Common myeloid progenitor, CD34-positive (primary cell): ENCODE data around the gene FANCC.

Source experiments
- CTCF ChIA-PET: fragments of 350-600 bp; sonication (Branson Sonifier 250); formaldehyde crosslinking; loops from one replicate; lab custom pipeline; 2021; ENCODE audit warnings: antibody characterized with exemption; lab: Charles Lee
- POLR2A ChIA-PET: fragments of 350-600 bp; sonication (Branson Sonifier 250); formaldehyde crosslinking; loops from one replicate; lab custom pipeline; 2021; ENCODE audit warnings: antibody characterized with exemption; lab: Charles Lee
- DNase-seq, 3 donors: peaks; one replicate each; pipeline versions ENCODE4 v3.0.0 to v3.0.0-alpha.2; 2013
- H3K27ac ChIP-seq, 2 experiments: 1 replicate in 1 of 2; 2 replicates in 1 of 2; pipeline ENCODE4 v1.7.0; 2013; ENCODE audit warnings: inconsistent platforms in 2 of 2, low read length in 2 of 2, mild to moderate bottlenecking in 2 of 2, low read depth in 1 of 2, moderate library complexity in 1 of 2; ENCODE audit not compliant: severe bottlenecking in 2 of 2, insufficient read depth in 1 of 2, poor library complexity in 1 of 2
- H3K27me3 ChIP-seq, 5 experiments: replicated peaks in 2 of 5; 1 replicate in 3 of 5; 2 replicates in 2 of 5; pipeline versions ENCODE4 v1.6.1 to v1.7.0; 2013; ENCODE audit warnings: low read length in 4 of 5, mild to moderate bottlenecking in 2 of 5, moderate library complexity in 2 of 5, inconsistent platforms in 1 of 5; ENCODE audit not compliant: insufficient read depth in 5 of 5, control insufficient read depth in 4 of 5
- H3K36me3 ChIP-seq, 4 experiments: 1 replicate in 2 of 4; 2 replicates in 2 of 4; pipeline versions ENCODE4 v1.6.1 to v1.7.0; 2013; ENCODE audit warnings: low read length in 3 of 4, control low read depth in 1 of 4, mild to moderate bottlenecking in 1 of 4; ENCODE audit not compliant: control insufficient read depth in 4 of 4, insufficient read depth in 4 of 4
- H3K4me1 ChIP-seq, 4 experiments: 1 replicate in 3 of 4; 2 replicates in 1 of 4; pipeline versions ENCODE4 v1.6.1 to v1.7.1; 2013; ENCODE audit warnings: low read length in 3 of 4, mild to moderate bottlenecking in 3 of 4, control low read depth in 1 of 4, inconsistent platforms in 1 of 4, moderate library complexity in 1 of 4; ENCODE audit not compliant: control insufficient read depth in 4 of 4, insufficient read depth in 4 of 4; ENCODE audit errors: control extremely low read depth in 1 of 4
- H3K4me3 ChIP-seq, 7 experiments: 1 replicate in 4 of 7; 2 replicates in 3 of 7; pipeline versions ENCODE4 v1.5.1 to v1.7.0; 2013; ENCODE audit warnings: mild to moderate bottlenecking in 7 of 7, low read length in 6 of 7, moderate library complexity in 6 of 7, inconsistent platforms in 2 of 7, low read depth in 2 of 7, control low read depth in 1 of 7; ENCODE audit not compliant: insufficient read depth in 4 of 7, control insufficient read depth in 1 of 7; ENCODE audit errors: extremely low read depth in 1 of 7
- H3K9me3 ChIP-seq, 5 experiments: 1 replicate in 4 of 5; 2 replicates in 1 of 5; pipeline versions ENCODE4 v1.6.1 to v1.7.1; 2013; ENCODE audit warnings: low read length in 4 of 5, mild to moderate bottlenecking in 2 of 5, inconsistent platforms in 1 of 5, low read depth in 1 of 5, moderate library complexity in 1 of 5; ENCODE audit not compliant: control insufficient read depth in 4 of 5, insufficient read depth in 2 of 5; ENCODE audit errors: control extremely low read depth in 1 of 5
- WGBS: methylation state at CpG from one replicate; pipeline ENCODE4 v1.1.5; 2013; ENCODE audit not compliant: insufficient coverage; 5-methylcytosine and 5-hydroxymethylcytosine counted together

Gene FANCC

GRCh38 chr9:95237336-95237735 is 80.2 kb downstream of the FANCC start:
- H3K4me3 ChIP-seq, result no peak overlapping the region
- H3K4me1 ChIP-seq, result no peaks in the 10 kb centered on the region
- H3K27ac ChIP-seq, result no peak overlapping the region
- DNase-seq, result no peak
- ChIA-PET CTCF (no interaction called here), POLR2A (no interaction called here)
- peaks cover 0 to 2% (median 0%) of the 10 kb centered on the region in 4 experiments for H3K36me3 ChIP-seq
- WGBS, result 93% methylated on average over 3 of the region's 7 CpGs
- no peaks in the 10 kb centered on the region for H3K27me3 ChIP-seq
- H3K9me3 ChIP-seq, result no peaks in the 10 kb centered on the region

GRCh38 chr9:95230046-95230445 is 87.5 kb downstream of the FANCC start:
- Histone ChIP-seq H3K4me1 (peaks cover 0 to 4% (median 0%) of the 10 kb centered on the region in 4 experiments), H3K27me3 (no peaks in the 10 kb centered on the region), H3K9me3 (peaks cover 0 to 6% (median 2%) of the 10 kb centered on the region in 5 experiments), H3K36me3 (peaks cover 0 to 2% (median 0%) of the 10 kb centered on the region in 4 experiments), H3K27ac (no peak overlapping the region), H3K4me3 (no peak overlapping the region)
- ChIA-PET CTCF (no interaction called here), POLR2A (no interaction called here)
- no peak for DNase-seq
- 98% methylated on average over 6 of the region's 6 CpGs for WGBS

- WGBS, result 65% methylated on average over 3 of the region's 4 CpGs
- DNase-seq, result peak in 1 of 3 donors; percentile 5
- ChIA-PET POLR2A (no interaction called here), CTCF (no interaction called here)
- Histone ChIP-seq H3K27ac (no peak overlapping the region), H3K9me3 (peaks cover 0 to 6% (median 2%) of the 10 kb centered on the region in 5 experiments), H3K27me3 (no peaks in the 10 kb centered on the region), H3K4me1 (peaks cover 0 to 4% (median 0%) of the 10 kb centered on the region in 4 experiments), H3K36me3 (peaks cover 0 to 2% (median 0%) of the 10 kb centered on the region in 4 experiments), H3K4me3 (no peak overlapping the region)
Observed at GRCh38 chr9:95229230-95229915, 88.1 kb downstream of the FANCC start.

- no peak overlapping the region for H3K27ac ChIP-seq
- ChIA-PET POLR2A (no interaction called here), CTCF (no interaction called here)
- H3K27me3 ChIP-seq, result no peaks in the 10 kb centered on the region
- 95% methylated on average over 7 of the region's 7 CpGs for WGBS
- peaks cover 0 to 2% (median 0%) of the 10 kb centered on the region in 4 experiments for H3K36me3 ChIP-seq
- peaks cover 0 to 4% (median 2%) of the 10 kb centered on the region in 5 experiments for H3K9me3 ChIP-seq
- no peak overlapping the region for H3K4me3 ChIP-seq
- no peak for DNase-seq
- H3K4me1 ChIP-seq, result peaks cover 0 to 4% (median 0%) of the 10 kb centered on the region in 4 experiments
Observed at GRCh38 chr9:95226921-95227320, 90.6 kb downstream of the FANCC start.

GRCh38 chr9:95225726-95226106 is 91.8 kb downstream of the FANCC start:
- DNase-seq, result no peak
- POLR2A ChIA-PET, result no interaction called here

GRCh38 chr9:95225076-95225725 is 92.3 kb downstream of the FANCC start:
- WGBS, result 80% methylated on average over 2 of the region's 5 CpGs
- DNase-seq, result no peak
- POLR2A ChIA-PET, result no interaction called here
- no peak overlapping the region for H3K4me3 ChIP-seq
- CTCF ChIA-PET, result no interaction called here
- H3K36me3 ChIP-seq, result no peaks in the 10 kb centered on the region
- no peak overlapping the region for H3K27ac ChIP-seq
- no peaks in the 10 kb centered on the region for H3K27me3 ChIP-seq
- H3K4me1 ChIP-seq, result peaks cover 0 to 4% (median 0%) of the 10 kb centered on the region in 4 experiments
- no peaks in the 10 kb centered on the region for H3K9me3 ChIP-seq

More at GRCh38 chr9:95225726-95226106, 91.8 kb downstream of the FANCC start:
- no peaks in the 10 kb centered on the region for H3K36me3 ChIP-seq
- H3K4me3 ChIP-seq, result no peak overlapping the region
- CTCF ChIA-PET, result no interaction called here
- peaks cover 0 to 4% (median 0%) of the 10 kb centered on the region in 4 experiments for H3K4me1 ChIP-seq
- H3K27me3 ChIP-seq, result no peaks in the 10 kb centered on the region
- no peak overlapping the region for H3K27ac ChIP-seq
- no peaks in the 10 kb centered on the region for H3K9me3 ChIP-seq

- H3K4me1 ChIP-seq, result peaks cover 0 to 4% (median 0%) of the 10 kb centered on the region in 4 experiments
- H3K27ac ChIP-seq, result no peak overlapping the region
- no peaks in the 10 kb centered on the region for H3K9me3 ChIP-seq
- DNase-seq, result peak in 2 of 3 donors; percentile 5 to 6
- no peak overlapping the region for H3K4me3 ChIP-seq
- H3K36me3 ChIP-seq, result no peaks in the 10 kb centered on the region
- POLR2A ChIA-PET, result no interaction called here
- CTCF ChIA-PET, result no interaction called here
- no CpG with 5 or more reads among the region's 3 CpGs for WGBS
- H3K27me3 ChIP-seq, result no peaks in the 10 kb centered on the region
Observed at GRCh38 chr9:95224376-95225019, 93.0 kb downstream of the FANCC start.
